ENCODE results near the gene ZBED4. TPM values are rescaled to one million over a fixed set of nuclear protein-coding genes. Genes with fewer than 3 reads are reported as not detected.

Gene ZBED4
- total RNA-seq, 1 donor from 2014 or later = 11.2 TPM

- no peak for DNase-seq (ENCODE audit: low spot score)
Observed at GRCh38 chr22:49877642-49878041, 24.0 kb downstream of the ZBED4 start.

GRCh38 chr22:49878206-49878605 is 24.6 kb downstream of the ZBED4 start:
- DNase-seq (ENCODE audit: low spot score) = no peak

- no peak for DNase-seq (ENCODE audit: low spot score)
Observed at GRCh38 chr22:49879871-49880270, 26.2 kb downstream of the ZBED4 start.

GRCh38 chr22:49880281-49880680 is 26.6 kb downstream of the ZBED4 start:
- no peak for DNase-seq (ENCODE audit: low spot score)

- DNase-seq (ENCODE audit: low spot score) = no peak
Observed at GRCh38 chr22:49881856-49882255, 28.2 kb downstream of the ZBED4 start.

GRCh38 chr22:49882519-49883293 is 29.1 kb downstream of the ZBED4 start:
- DNase-seq (ENCODE audit: low spot score) = no peak

GRCh38 chr22:49883294-49883640 is 29.6 kb downstream of the ZBED4 start:
- DNase-seq (ENCODE audit: low spot score) = no peak

GRCh38 chr22:49884075-49884474 is 30.4 kb downstream of the ZBED4 start:
- DNase-seq (ENCODE audit: low spot score) = no peak

- no peak for DNase-seq (ENCODE audit: low spot score)
Observed at GRCh38 chr22:49884503-49885260, 31.0 kb downstream of the ZBED4 start.

GRCh38 chr22:49885281-49885680 is 31.6 kb downstream of the ZBED4 start:
- no peak for DNase-seq (ENCODE audit: low spot score)

- no peak for DNase-seq (ENCODE audit: low spot score)
Observed at GRCh38 chr22:49885881-49886280, 32.2 kb downstream of the ZBED4 start.

- DNase-seq (ENCODE audit: low spot score) = no peak
Observed at GRCh38 chr22:49886346-49887063, 32.9 kb downstream of the ZBED4 start.

- DNase-seq (ENCODE audit: low spot score) = no peak
Observed at GRCh38 chr22:49887064-49887451, 33.4 kb downstream of the ZBED4 start.

- no peak for DNase-seq (ENCODE audit: low spot score)
Observed at GRCh38 chr22:49887702-49888101, 34.1 kb downstream of the ZBED4 start.

- no peak for DNase-seq (ENCODE audit: low spot score)
Observed at GRCh38 chr22:49889071-49889470, 35.4 kb downstream of the ZBED4 start.

- DNase-seq (ENCODE audit: low spot score) = no peak
Observed at GRCh38 chr22:49892226-49892899, 38.7 kb downstream of the ZBED4 start.

- no peak for DNase-seq (ENCODE audit: low spot score)
Observed at GRCh38 chr22:49893025-49893424, 39.4 kb downstream of the ZBED4 start.

- no peak for DNase-seq (ENCODE audit: low spot score)
Observed at GRCh38 chr22:49894322-49895054, 40.8 kb downstream of the ZBED4 start.

GRCh38 chr22:49896201-49896600 is 42.6 kb downstream of the ZBED4 start:
- DNase-seq (ENCODE audit: low spot score) = no peak

GRCh38 chr22:49897015-49897684 is 43.5 kb downstream of the ZBED4 start:
- no peak for DNase-seq (ENCODE audit: low spot score)

- no peak for DNase-seq (ENCODE audit: low spot score)
Observed at GRCh38 chr22:49899530-49899929, 45.9 kb downstream of the ZBED4 start.
